Mucosa of gallbladder (tissue), 1 donor: ENCODE data around the gene ANKRA2. TPM values are rescaled to one million over a fixed set of nuclear protein-coding genes. Genes with fewer than 3 reads are reported as not detected.

ENCODE experiments used
- total RNA-seq: library from RNA; stranded (reverse); gene quantifications from one replicate; pipeline ENCODE4 v1.2.1, GENCODE V29; 2021
- donor health status: DM: no; HTN: no; CAD: no.

ANKRA2 gene
- total RNA-seq, 1 donor from 2014 or later, result 33.1 TPM

Other genes starting within 250 kb of the ANKRA2 start
- gene FOXD1, start 116.9 kb downstream of the ANKRA2 start, total RNA-seq, result 2.6 TPM
- gene BTF3, start 67.2 kb downstream of the ANKRA2 start, total RNA-seq, result 421 TPM
- 9.6 TPM for gene UTP15, start 104 bp upstream of the ANKRA2 start, total RNA-seq
- 29.9 TPM for gene ARHGEF28, start 60.6 kb upstream of the ANKRA2 start, total RNA-seq